Activated naive CD8-positive, alpha-beta T cell (primary cell): ENCODE data around the gene ELP2.
"Not testable (repeated sequence)": the region's sequence is repeated elsewhere in the genome, so short reads cannot be mapped to it uniquely, and the experiment has no call there.

Source experiments
- H3K27ac Mint-ChIP-seq: one replicate; pipeline ENCODE4 v1.8.0; 2021; ENCODE audit warnings: mixed read lengths
- H3K27me3 Mint-ChIP-seq: one replicate; pipeline ENCODE4 v1.8.0; 2021; ENCODE audit warnings: mixed read lengths
- H3K36me3 Mint-ChIP-seq: one replicate; pipeline ENCODE4 v1.8.0; 2021; ENCODE audit warnings: mixed read lengths
- H3K4me1 Mint-ChIP-seq: one replicate; pipeline ENCODE4 v1.8.0; 2021; ENCODE audit warnings: low read depth, mixed read lengths
- H3K4me3 Mint-ChIP-seq: one replicate; pipeline ENCODE4 v1.8.0; 2021; ENCODE audit warnings: mild to moderate bottlenecking, mixed read lengths
- H3K9me3 Mint-ChIP-seq: one replicate; pipeline ENCODE4 v1.8.0; 2021; ENCODE audit warnings: low read depth, mixed read lengths

ELP2 gene

GRCh38 chr18:36129300-36130038 lies at the start of gene ELP2, which contains the start of gene SLC39A6:
Gene ELP2 (plus strand): TSS chr18:36129899. CDS start chr18:36129934, 35 bp downstream.
Gene SLC39A6 (minus strand): TSS chr18:36129340. CDS start chr18:36127007, 2,333 bp downstream.
- peaks cover 66% of the 10 kb centered on the region for H3K4me1 Mint-ChIP-seq
- H3K4me3 Mint-ChIP-seq: peak within 1 kb of the TSS; percentile 97
- peak within 1 kb of the TSS; percentile 90 for H3K27ac Mint-ChIP-seq
- no peaks in the 10 kb centered on the region for H3K27me3 Mint-ChIP-seq
- H3K36me3 Mint-ChIP-seq: peaks cover 8% of the 10 kb centered on the region
- no peaks in the 10 kb centered on the region for H3K9me3 Mint-ChIP-seq

GRCh38 chr18:36081118-36081517 lies 48.6 kb upstream of the ELP2 start:
- not testable (repeated sequence) for H3K27me3 Mint-ChIP-seq, H3K4me3 Mint-ChIP-seq, H3K4me1 Mint-ChIP-seq, H3K27ac Mint-ChIP-seq, H3K36me3 Mint-ChIP-seq
- peaks cover 15% of the 10 kb centered on the region for H3K9me3 Mint-ChIP-seq

GRCh38 chr18:36083729-36084128 lies 46.0 kb upstream of the ELP2 start:
- no peak overlapping the region for H3K27ac Mint-ChIP-seq
- no peaks in the 10 kb centered on the region for H3K27me3 Mint-ChIP-seq
- peaks cover 15% of the 10 kb centered on the region for H3K9me3 Mint-ChIP-seq
- no peaks in the 10 kb centered on the region for H3K4me1 Mint-ChIP-seq
- no peak overlapping the region for H3K4me3 Mint-ChIP-seq
- peaks cover 7% of the 10 kb centered on the region for H3K36me3 Mint-ChIP-seq

GRCh38 chr18:36085195-36085594 lies 44.5 kb upstream of the ELP2 start:
- Mint-ChIP-seq H3K4me3 (no peak overlapping the region), H3K9me3 (peaks cover 15% of the 10 kb centered on the region), H3K36me3 (peaks cover 4% of the 10 kb centered on the region), H3K4me1 (no peaks in the 10 kb centered on the region), H3K27me3 (no peaks in the 10 kb centered on the region), H3K27ac (no peak overlapping the region)

GRCh38 chr18:36086186-36086585 lies 43.5 kb upstream of the ELP2 start:
- H3K27me3 Mint-ChIP-seq: no peaks in the 10 kb centered on the region
- peaks cover 6% of the 10 kb centered on the region for H3K9me3 Mint-ChIP-seq
- H3K4me3 Mint-ChIP-seq: no peak overlapping the region
- H3K27ac Mint-ChIP-seq: no peak overlapping the region
- peaks cover 1% of the 10 kb centered on the region for H3K36me3 Mint-ChIP-seq
- no peaks in the 10 kb centered on the region for H3K4me1 Mint-ChIP-seq

GRCh38 chr18:36088256-36088655 lies 41.4 kb upstream of the ELP2 start:
- no peaks in the 10 kb centered on the region for H3K27me3 Mint-ChIP-seq
- H3K9me3 Mint-ChIP-seq: no peaks in the 10 kb centered on the region
- no peak overlapping the region for H3K27ac Mint-ChIP-seq
- no peak overlapping the region for H3K4me3 Mint-ChIP-seq
- H3K4me1 Mint-ChIP-seq: no peaks in the 10 kb centered on the region
- H3K36me3 Mint-ChIP-seq: no peaks in the 10 kb centered on the region

- Mint-ChIP-seq H3K36me3 (no peaks in the 10 kb centered on the region), H3K4me3 (no peak overlapping the region), H3K4me1 (no peaks in the 10 kb centered on the region), H3K9me3 (no peaks in the 10 kb centered on the region), H3K27me3 (no peaks in the 10 kb centered on the region), H3K27ac (no peak overlapping the region)
Measured at GRCh38 chr18:36089001-36089400, 40.7 kb upstream of the ELP2 start.

- H3K9me3 Mint-ChIP-seq, H3K4me1 Mint-ChIP-seq, H3K27ac Mint-ChIP-seq, H3K27me3 Mint-ChIP-seq, H3K36me3 Mint-ChIP-seq, H3K4me3 Mint-ChIP-seq: not testable (repeated sequence)
Measured at GRCh38 chr18:36092116-36092515, 37.6 kb upstream of the ELP2 start.

GRCh38 chr18:36094431-36094830 lies 35.3 kb upstream of the ELP2 start:
- H3K27ac Mint-ChIP-seq: no peak overlapping the region
- no peaks in the 10 kb centered on the region for H3K36me3 Mint-ChIP-seq
- H3K9me3 Mint-ChIP-seq: no peaks in the 10 kb centered on the region
- H3K4me1 Mint-ChIP-seq: no peaks in the 10 kb centered on the region
- H3K27me3 Mint-ChIP-seq: peaks cover 4% of the 10 kb centered on the region
- no peak overlapping the region for H3K4me3 Mint-ChIP-seq

- H3K27me3 Mint-ChIP-seq: peaks cover 4% of the 10 kb centered on the region
- no peaks in the 10 kb centered on the region for H3K36me3 Mint-ChIP-seq
- H3K4me3 Mint-ChIP-seq: no peak overlapping the region
- H3K9me3 Mint-ChIP-seq: no peaks in the 10 kb centered on the region
- no peak overlapping the region for H3K27ac Mint-ChIP-seq
- H3K4me1 Mint-ChIP-seq: no peaks in the 10 kb centered on the region
Measured at GRCh38 chr18:36095936-36096519, 33.7 kb upstream of the ELP2 start.

GRCh38 chr18:36096955-36097354 lies 32.7 kb upstream of the ELP2 start:
- Mint-ChIP-seq H3K9me3 (no peaks in the 10 kb centered on the region), H3K27ac (no peak overlapping the region), H3K4me3 (no peak overlapping the region), H3K27me3 (peaks cover 4% of the 10 kb centered on the region), H3K4me1 (no peaks in the 10 kb centered on the region), H3K36me3 (no peaks in the 10 kb centered on the region)

- H3K4me3 Mint-ChIP-seq: no peak overlapping the region
- H3K4me1 Mint-ChIP-seq: peaks cover 2% of the 10 kb centered on the region
- H3K27ac Mint-ChIP-seq: no peak overlapping the region
- no peaks in the 10 kb centered on the region for H3K36me3 Mint-ChIP-seq
- H3K27me3 Mint-ChIP-seq: peaks cover 4% of the 10 kb centered on the region
- no peaks in the 10 kb centered on the region for H3K9me3 Mint-ChIP-seq
Measured at GRCh38 chr18:36099311-36099710, 30.4 kb upstream of the ELP2 start.

GRCh38 chr18:36101943-36102342 lies 27.8 kb upstream of the ELP2 start:
- Mint-ChIP-seq H3K27me3 (no peaks in the 10 kb centered on the region), H3K27ac (no peak overlapping the region), H3K36me3 (no peaks in the 10 kb centered on the region), H3K4me1 (peaks cover 2% of the 10 kb centered on the region), H3K4me3 (no peak overlapping the region), H3K9me3 (no peaks in the 10 kb centered on the region)

GRCh38 chr18:36104749-36105148 lies 24.9 kb upstream of the ELP2 start:
- Mint-ChIP-seq H3K4me1 (peaks cover 2% of the 10 kb centered on the region), H3K9me3 (no peaks in the 10 kb centered on the region), H3K27me3 (no peaks in the 10 kb centered on the region), H3K27ac (no peak overlapping the region), H3K36me3 (peaks cover 3% of the 10 kb centered on the region), H3K4me3 (no peak overlapping the region)

GRCh38 chr18:36107477-36107876 lies 22.2 kb upstream of the ELP2 start:
- H3K4me1 Mint-ChIP-seq: peaks cover 2% of the 10 kb centered on the region
- no peak overlapping the region for H3K4me3 Mint-ChIP-seq
- H3K27ac Mint-ChIP-seq: no peak overlapping the region
- H3K36me3 Mint-ChIP-seq: peaks cover 8% of the 10 kb centered on the region
- H3K9me3 Mint-ChIP-seq: no peaks in the 10 kb centered on the region
- H3K27me3 Mint-ChIP-seq: no peaks in the 10 kb centered on the region

- Mint-ChIP-seq H3K36me3 (peaks cover 10% of the 10 kb centered on the region), H3K27me3 (no peaks in the 10 kb centered on the region), H3K27ac (no peak overlapping the region), H3K9me3 (no peaks in the 10 kb centered on the region), H3K4me3 (no peak overlapping the region), H3K4me1 (peaks cover 2% of the 10 kb centered on the region)
Measured at GRCh38 chr18:36108196-36108595, 21.5 kb upstream of the ELP2 start.
